Measurements from ENCODE around the gene ABL1. TPM values are rescaled to one million over a fixed set of nuclear protein-coding genes. Genes with fewer than 3 reads are reported as not detected.
"Not testable (repeated sequence)": the region's sequence is repeated elsewhere in the genome, so short reads cannot be mapped to it uniquely, and the experiment has no call there.

ABL1 gene
- total RNA-seq, 1 donor from 2014 or later, result 118 TPM

- no peak for DNase-seq
- Mint-ChIP-seq H3K27me3 (ENCODE audit: unreplicated experiment) (peaks cover 2% of the 10 kb centered on the region), H3K9me3 (ENCODE audit: unreplicated experiment) (peaks cover 4% of the 10 kb centered on the region), H3K4me1 (ENCODE audit: low read depth, unreplicated experiment) (peaks cover 3% of the 10 kb centered on the region), H3K27ac (ENCODE audit: unreplicated experiment) (no peak overlapping the region), H3K36me3 (ENCODE audit: unreplicated experiment) (no peaks in the 10 kb centered on the region), H3K4me3 (ENCODE audit: unreplicated experiment) (no peak overlapping the region)
- TF ChIP-seq, protein P1, sequence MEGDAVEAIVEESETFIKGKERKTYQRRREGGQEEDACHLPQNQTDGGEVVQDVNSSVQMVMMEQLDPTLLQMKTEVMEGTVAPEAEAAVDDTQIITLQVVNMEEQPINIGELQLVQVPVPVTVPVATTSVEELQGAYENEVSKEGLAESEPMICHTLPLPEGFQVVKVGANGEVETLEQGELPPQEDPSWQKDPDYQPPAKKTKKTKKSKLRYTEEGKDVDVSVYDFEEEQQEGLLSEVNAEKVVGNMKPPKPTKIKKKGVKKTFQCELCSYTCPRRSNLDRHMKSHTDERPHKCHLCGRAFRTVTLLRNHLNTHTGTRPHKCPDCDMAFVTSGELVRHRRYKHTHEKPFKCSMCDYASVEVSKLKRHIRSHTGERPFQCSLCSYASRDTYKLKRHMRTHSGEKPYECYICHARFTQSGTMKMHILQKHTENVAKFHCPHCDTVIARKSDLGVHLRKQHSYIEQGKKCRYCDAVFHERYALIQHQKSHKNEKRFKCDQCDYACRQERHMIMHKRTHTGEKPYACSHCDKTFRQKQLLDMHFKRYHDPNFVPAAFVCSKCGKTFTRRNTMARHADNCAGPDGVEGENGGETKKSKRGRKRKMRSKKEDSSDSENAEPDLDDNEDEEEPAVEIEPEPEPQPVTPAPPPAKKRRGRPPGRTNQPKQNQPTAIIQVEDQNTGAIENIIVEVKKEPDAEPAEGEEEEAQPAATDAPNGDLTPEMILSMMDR (IDR thresholded peaks at IDR 0.05; ENCODE audit: partially characterized antibody, unreplicated experiment), result no peak
Observed at GRCh38 chr9:130908146-130908877, 73.3 kb downstream of the ABL1 start.

GRCh38 chr9:130908878-130909355, 73.9 kb downstream of the ABL1 start:
- H3K36me3 Mint-ChIP-seq (ENCODE audit: unreplicated experiment), result no peaks in the 10 kb centered on the region
- no peak overlapping the region for H3K4me3 Mint-ChIP-seq (ENCODE audit: unreplicated experiment)
- no peak for DNase-seq
- H3K4me1 Mint-ChIP-seq (ENCODE audit: low read depth, unreplicated experiment), result peaks cover 4% of the 10 kb centered on the region
- H3K27me3 Mint-ChIP-seq (ENCODE audit: unreplicated experiment), result peaks cover 2% of the 10 kb centered on the region
- no peak overlapping the region for H3K27ac Mint-ChIP-seq (ENCODE audit: unreplicated experiment)
- peaks cover 4% of the 10 kb centered on the region for H3K9me3 Mint-ChIP-seq (ENCODE audit: unreplicated experiment)
- TF ChIP-seq, protein P1 (IDR thresholded peaks at IDR 0.05; ENCODE audit: partially characterized antibody, unreplicated experiment), result no peak

DNA sequence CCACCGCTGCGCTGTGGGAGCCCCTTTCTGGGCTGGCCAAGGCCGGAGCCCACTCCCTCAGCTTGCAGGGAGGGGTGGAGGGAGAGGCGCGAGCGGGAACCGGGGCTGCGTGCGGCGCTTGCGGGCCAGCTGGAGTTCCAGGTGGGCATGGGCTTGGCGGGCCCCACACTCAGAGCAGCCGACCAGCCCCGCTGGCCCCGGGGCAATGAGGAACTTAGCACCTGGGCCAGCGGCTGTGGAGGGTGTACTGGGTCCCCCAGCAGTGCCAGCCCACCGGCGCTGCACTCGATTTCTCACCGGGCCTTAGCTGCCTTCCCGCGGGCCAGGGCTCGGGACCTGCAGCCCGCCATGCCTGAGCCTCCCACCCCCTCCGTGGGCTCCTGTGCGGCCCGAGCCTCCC, 75.0 kb downstream of the ABL1 start:
- H3K36me3 Mint-ChIP-seq (ENCODE audit: unreplicated experiment); H3K27ac Mint-ChIP-seq (ENCODE audit: unreplicated experiment); H3K27me3 Mint-ChIP-seq (ENCODE audit: unreplicated experiment); DNase-seq; H3K4me3 Mint-ChIP-seq (ENCODE audit: unreplicated experiment); H3K4me1 Mint-ChIP-seq (ENCODE audit: low read depth, unreplicated experiment); H3K9me3 Mint-ChIP-seq (ENCODE audit: unreplicated experiment): not testable (repeated sequence)

- not testable (repeated sequence) for H3K9me3 Mint-ChIP-seq (ENCODE audit: unreplicated experiment); H3K4me1 Mint-ChIP-seq (ENCODE audit: low read depth, unreplicated experiment); H3K27ac Mint-ChIP-seq (ENCODE audit: unreplicated experiment); DNase-seq; H3K36me3 Mint-ChIP-seq (ENCODE audit: unreplicated experiment); H3K4me3 Mint-ChIP-seq (ENCODE audit: unreplicated experiment); H3K27me3 Mint-ChIP-seq (ENCODE audit: unreplicated experiment)
Observed at GRCh38 chr9:130910670-130911069, 75.6 kb downstream of the ABL1 start.

DNA sequence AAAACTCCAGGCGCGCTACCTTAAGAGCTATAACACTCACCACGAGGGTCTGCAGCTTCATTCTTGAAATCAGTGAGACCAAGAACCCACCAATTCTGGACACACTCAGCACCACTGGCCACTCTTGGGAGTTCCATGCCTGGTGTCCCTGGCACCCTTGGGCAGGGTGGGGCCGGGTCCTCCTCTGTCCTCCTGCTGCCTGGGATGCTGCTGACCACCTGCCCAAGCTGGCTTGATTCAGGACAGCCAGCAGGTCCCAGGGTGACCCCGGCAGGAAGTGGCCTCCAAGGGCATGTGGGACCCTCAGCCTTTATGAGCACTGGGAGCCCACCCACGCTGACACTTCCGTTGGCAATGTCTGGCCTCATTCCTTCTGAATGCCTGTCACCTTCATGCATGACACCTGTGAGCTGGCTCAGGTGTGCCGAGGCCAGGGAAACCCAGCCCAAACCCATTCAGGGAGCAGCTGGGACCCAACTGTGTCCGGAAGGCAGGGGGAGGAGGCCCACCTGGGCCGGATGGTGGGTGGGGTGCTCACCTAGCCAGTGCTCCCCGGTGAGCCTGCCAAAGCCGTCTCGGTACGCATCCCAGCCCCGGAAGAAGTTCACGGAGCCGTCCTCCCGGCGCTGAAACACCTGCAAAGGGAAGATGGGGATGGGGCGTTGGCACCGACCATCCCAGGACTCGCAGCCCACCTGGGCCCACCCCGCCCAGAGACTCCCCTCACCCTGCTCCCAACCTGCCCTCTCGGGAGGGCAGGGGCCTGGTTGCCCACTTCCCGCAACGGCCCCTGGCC, 76.4 kb downstream of the ABL1 start:
- H3K27ac Mint-ChIP-seq (ENCODE audit: unreplicated experiment), result no peak overlapping the region
- H3K36me3 Mint-ChIP-seq (ENCODE audit: unreplicated experiment), result no peaks in the 10 kb centered on the region
- peaks cover 4% of the 10 kb centered on the region for H3K4me1 Mint-ChIP-seq (ENCODE audit: low read depth, unreplicated experiment)
- H3K4me3 Mint-ChIP-seq (ENCODE audit: unreplicated experiment), result no peak overlapping the region
- peaks cover 4% of the 10 kb centered on the region for H3K27me3 Mint-ChIP-seq (ENCODE audit: unreplicated experiment)
- TF ChIP-seq, protein P1 (IDR thresholded peaks at IDR 0.05; ENCODE audit: partially characterized antibody, unreplicated experiment), result no peak
- DNase-seq, result no peak
- peaks cover 2% of the 10 kb centered on the region for H3K9me3 Mint-ChIP-seq (ENCODE audit: unreplicated experiment)

All from glutamatergic neuron (in vitro differentiated cells).